ENCODE data around the gene MRPL27. TPM values are rescaled to one million over a fixed set of nuclear protein-coding genes. Genes with fewer than 3 reads are reported as not detected.

The MRPL27 gene
- total and polyA plus RNA-seq, 2 donors from 2014 or later: 54.0 to 227 TPM

GRCh38 chr17:50371526-50371925 is 1.5 kb downstream of the MRPL27 start:
- Histone ChIP-seq H3K4me1 (ENCODE audit: control insufficient read depth in 2 of 3, insufficient read depth in 2 of 3, low read depth in 1 of 3, low read length in 3 of 3) (peaks cover 0 to 6% (median 4%) of the 10 kb centered on the region in 3 donors), H3K27ac (ENCODE audit: low read depth in 2 of 2, low read length in 2 of 2) (no peak overlapping the region), H3K4me3 (ENCODE audit: low read length in 3 of 3) (peak overlapping the region in 1 of 3 donors; percentile 85), H3K9me3 (ENCODE audit: control insufficient read depth in 2 of 3, insufficient read depth in 1 of 3, low read length in 3 of 3) (no peaks in the 10 kb centered on the region), H3K36me3 (ENCODE audit: control insufficient read depth in 2 of 3, insufficient read depth in 3 of 3, low read length in 3 of 3) (peaks cover 8 to 37% (median 33%) of the 10 kb centered on the region in 3 donors), H3K27me3 (ENCODE audit: control insufficient read depth, insufficient read depth, low read length) (no peaks in the 10 kb centered on the region), H3K9ac (ENCODE audit: low read length in 3 of 3) (peak overlapping the region in 1 of 3 donors; percentile 77)
- FAIRE-seq (no peak), DNase-seq (no peak)
- intact Hi-C loops (cut with DNase I): no loop called here
- TF ChIP-seq CTCF (IDR thresholded peaks at IDR 0.05; ENCODE audit: borderline replicate concordance, extremely low read depth, insufficient read depth): no peak

GRCh38 chr17:50370052-50370451 is 2.9 kb downstream of the MRPL27 start:
- no peak for FAIRE-seq

GRCh38 chr17:50367401-50367800 is 5.6 kb downstream of the MRPL27 start:
- peaks cover 0 to 6% (median 4%) of the 10 kb centered on the region in 3 donors for H3K4me1 ChIP-seq (ENCODE audit: control insufficient read depth in 2 of 3, insufficient read depth in 2 of 3, low read depth in 1 of 3, low read length in 3 of 3)
- DNase-seq: peak in 1 of 5 donors; percentile 35
- no peak overlapping the region for H3K27ac ChIP-seq (ENCODE audit: low read depth in 2 of 2, low read length in 2 of 2)
- FAIRE-seq: no peak
- no peak overlapping the region for H3K9ac ChIP-seq (ENCODE audit: low read length in 3 of 3)
- H3K4me3 ChIP-seq (ENCODE audit: low read length in 3 of 3): no peak overlapping the region
- TF ChIP-seq CTCF (IDR thresholded peaks at IDR 0.05; ENCODE audit: borderline replicate concordance, extremely low read depth, insufficient read depth): no peak
- H3K36me3 ChIP-seq (ENCODE audit: control insufficient read depth in 2 of 3, insufficient read depth in 3 of 3, low read length in 3 of 3): peaks cover 8 to 37% (median 33%) of the 10 kb centered on the region in 3 donors
- H3K9me3 ChIP-seq (ENCODE audit: control insufficient read depth in 2 of 3, insufficient read depth in 1 of 3, low read length in 3 of 3): no peaks in the 10 kb centered on the region
- intact Hi-C loops (cut with DNase I): no loop called here
- no peaks in the 10 kb centered on the region for H3K27me3 ChIP-seq (ENCODE audit: control insufficient read depth, insufficient read depth, low read length)

More at GRCh38 chr17:50370052-50370451, 2.9 kb downstream of the MRPL27 start:
- Histone ChIP-seq H3K27me3 (ENCODE audit: control insufficient read depth, insufficient read depth, low read length) (no peaks in the 10 kb centered on the region), H3K27ac (ENCODE audit: low read depth in 2 of 2, low read length in 2 of 2) (no peak overlapping the region), H3K9ac (ENCODE audit: low read length in 3 of 3) (no peak overlapping the region), H3K9me3 (ENCODE audit: control insufficient read depth in 2 of 3, insufficient read depth in 1 of 3, low read length in 3 of 3) (no peaks in the 10 kb centered on the region), H3K36me3 (ENCODE audit: control insufficient read depth in 2 of 3, insufficient read depth in 3 of 3, low read length in 3 of 3) (peaks cover 8 to 37% (median 33%) of the 10 kb centered on the region in 3 donors), H3K4me1 (ENCODE audit: control insufficient read depth in 2 of 3, insufficient read depth in 2 of 3, low read depth in 1 of 3, low read length in 3 of 3) (peaks cover 0 to 6% (median 4%) of the 10 kb centered on the region in 3 donors), H3K4me3 (ENCODE audit: low read length in 3 of 3) (no peak overlapping the region)
- intact Hi-C loops (cut with DNase I): no loop called here
- DNase-seq: no peak
- TF ChIP-seq CTCF (IDR thresholded peaks at IDR 0.05; ENCODE audit: borderline replicate concordance, extremely low read depth, insufficient read depth): no peak

Measured in kidney (tissue), 14 donors.